Tibial artery (tissue), 4 donors: Measurements from ENCODE around the gene NUMA1.

Source experiments
- DNase-seq, 2 donors: peaks; one replicate each; pipeline ENCODE4 v3.0.0-alpha.2; 2019
- H3K27ac ChIP-seq, 2 donors: fragments of 200-600 bp; sonication (generic) in 1 of 2; 1 replicate in 1 of 2; 2 replicates in 1 of 2; pipeline ENCODE4 v1.5.1; 2018 to 2019; ENCODE audit warnings: mild to moderate bottlenecking in 1 of 2
- H3K27me3 ChIP-seq, 2 donors: fragments of 200-600 bp; sonication (generic) in 1 of 2; one replicate each; pipeline versions ENCODE4 v1.5.1 to v1.6.0; 2016 to 2019
- H3K36me3 ChIP-seq, 3 donors: fragments of 200-600 bp; sonication (generic) in 2 of 3; one replicate each; pipeline ENCODE4 v1.5.1; 2016 to 2019; ENCODE audit warnings: mild to moderate bottlenecking in 2 of 3
- H3K4me1 ChIP-seq, 4 donors: fragments of 200-600 bp; sonication (generic) in 2 of 4; 1 replicate in 3 of 4; 2 replicates in 1 of 4; pipeline ENCODE4 v1.5.1; 2016 to 2019
- H3K4me3 ChIP-seq, 2 donors: fragments of 200-600 bp; sonication (generic) in 1 of 2; 1 replicate in 1 of 2; 2 replicates in 1 of 2; pipeline ENCODE4 v1.5.1; 2018 to 2019; ENCODE audit warnings: mild to moderate bottlenecking in 2 of 2
- H3K9me3 ChIP-seq, 3 donors: fragments of 200-600 bp; sonication (generic) in 1 of 3; one replicate each; pipeline ENCODE4 v1.5.1; 2016 to 2019
- CTCF ChIP-seq, 2 experiments: fragments of 200-600 bp in 1 of 2; fragments of 450-650 bp in 1 of 2; IDR thresholded peaks; one replicate each; pipeline ENCODE4 v1.5.1; 2017 to 2019; ENCODE audit warnings: antibody characterized with exemption in 2 of 2, mild to moderate bottlenecking in 1 of 2, moderate library complexity in 1 of 2
- intact Hi-C: fragments of 100-400 bp; cut with DNase I; formaldehyde crosslinking; loops from one replicate; pipeline ENCODE4 v1.15.0; 2023; ENCODE audit warnings: low total_unique reads

The NUMA1 gene

GRCh38 chr11:71996517-71996916 lies 83.8 kb downstream of the NUMA1 start:
- no peak for DNase-seq
- peaks cover 0 to 35% (median 16%) of the 10 kb centered on the region in 3 donors for H3K36me3 ChIP-seq
- H3K4me1 ChIP-seq = peaks cover 0 to 24% (median 16%) of the 10 kb centered on the region in 4 donors
- no peak for TF ChIP-seq CTCF (IDR thresholded peaks at IDR 0.05)
- no peak overlapping the region for H3K27ac ChIP-seq
- H3K27me3 ChIP-seq = no peaks in the 10 kb centered on the region
- no peaks in the 10 kb centered on the region for H3K9me3 ChIP-seq
- intact Hi-C loops = no loop called here
- no peak overlapping the region for H3K4me3 ChIP-seq

- no peaks in the 10 kb centered on the region for H3K27me3 ChIP-seq
- no peak for DNase-seq
- peaks cover 0 to 35% (median 18%) of the 10 kb centered on the region in 3 donors for H3K36me3 ChIP-seq
- H3K27ac ChIP-seq = no peak overlapping the region
- TF ChIP-seq CTCF (IDR thresholded peaks at IDR 0.05) = no peak
- H3K4me3 ChIP-seq = no peak overlapping the region
- peaks cover 0 to 23% (median 15%) of the 10 kb centered on the region in 4 donors for H3K4me1 ChIP-seq
- intact Hi-C loops = no loop called here
- H3K9me3 ChIP-seq = no peaks in the 10 kb centered on the region
Observed at GRCh38 chr11:71995726-71996291, 84.5 kb downstream of the NUMA1 start.

GRCh38 chr11:71994786-71995185 lies 85.6 kb downstream of the NUMA1 start:
- H3K27ac ChIP-seq = no peak overlapping the region
- no peak for TF ChIP-seq CTCF (IDR thresholded peaks at IDR 0.05)
- intact Hi-C loops = no loop called here
- no peak overlapping the region for H3K4me3 ChIP-seq
- no peak for DNase-seq
- H3K4me1 ChIP-seq = peaks cover 0 to 13% (median 7%) of the 10 kb centered on the region in 4 donors
- H3K27me3 ChIP-seq = no peaks in the 10 kb centered on the region
- H3K36me3 ChIP-seq = peaks cover 0 to 35% (median 26%) of the 10 kb centered on the region in 3 donors
- no peaks in the 10 kb centered on the region for H3K9me3 ChIP-seq

GRCh38 chr11:71992136-71992730 lies 88.1 kb downstream of the NUMA1 start:
- TF ChIP-seq CTCF (IDR thresholded peaks at IDR 0.05) = no peak
- Histone ChIP-seq H3K4me3 (no peak overlapping the region), H3K27ac (no peak overlapping the region), H3K27me3 (no peaks in the 10 kb centered on the region), H3K36me3 (peaks cover 0 to 35% (median 26%) of the 10 kb centered on the region in 3 donors), H3K4me1 (peaks cover 0 to 20% (median 6%) of the 10 kb centered on the region in 4 donors), H3K9me3 (no peaks in the 10 kb centered on the region)
- no peak for DNase-seq
- intact Hi-C loops = no loop called here

- Histone ChIP-seq H3K9me3 (no peaks in the 10 kb centered on the region), H3K27me3 (no peaks in the 10 kb centered on the region), H3K36me3 (peaks cover 0 to 30% (median 21%) of the 10 kb centered on the region in 3 donors), H3K4me1 (peaks cover 0 to 26% (median 9%) of the 10 kb centered on the region in 4 donors), H3K4me3 (no peak overlapping the region), H3K27ac (no peak overlapping the region)
- intact Hi-C loops = no loop called here
- no peak for TF ChIP-seq CTCF (IDR thresholded peaks at IDR 0.05)
- no peak for DNase-seq
Observed at GRCh38 chr11:71991494-71991893, 88.8 kb downstream of the NUMA1 start.
